Peyer's patch (tissue), 4 donors: ENCODE data around the gene FOXO1. TPM values are rescaled to one million over a fixed set of nuclear protein-coding genes. Genes with fewer than 3 reads are reported as not detected.

ENCODE experiments used
- DNase-seq, 3 donors: peaks; one replicate each; pipeline ENCODE4 v3.0.0-alpha.2; 2017 to 2019
- H3K27ac ChIP-seq, 4 donors: fragments of 200-600 bp; sonication (generic); one replicate each; pipeline ENCODE4 v1.5.1; 2016 to 2019
- H3K27me3 ChIP-seq, 2 donors: fragments of 200-600 bp; sonication (generic); one replicate each; pipeline ENCODE4 v1.5.1; 2019
- H3K36me3 ChIP-seq, 3 donors: fragments of 200-600 bp; sonication (generic); one replicate each; pipeline ENCODE4 v1.5.1; 2016 to 2019
- H3K4me1 ChIP-seq, 4 donors: fragments of 200-600 bp; sonication (generic); one replicate each; pipeline ENCODE4 v1.5.1; 2016 to 2019
- H3K4me3 ChIP-seq, 4 donors: fragments of 200-600 bp; sonication (generic); 1 replicate in 3 of 4; 2 replicates in 1 of 4; pipeline ENCODE4 v1.5.1; 2016 to 2019; ENCODE audit warnings: mild to moderate bottlenecking in 1 of 4
- H3K9me3 ChIP-seq, 4 donors: fragments of 200-600 bp; sonication (generic); one replicate each; pipeline ENCODE4 v1.5.1; 2016 to 2019; ENCODE audit warnings: mild to moderate bottlenecking in 1 of 4
- CTCF ChIP-seq, 6 experiments: fragments of 450-650 bp in 4 of 6; fragments of 200-600 bp in 2 of 6; sonication (generic) in 1 of 6; IDR thresholded peaks; one replicate each; pipeline ENCODE4 v1.5.1; 2017 to 2019; ENCODE audit warnings: antibody characterized with exemption in 6 of 6, mild to moderate bottlenecking in 3 of 6, moderate library complexity in 1 of 6
- POLR2A ChIP-seq, 2 donors: fragments of 450-650 bp; IDR thresholded peaks; one replicate each; pipeline ENCODE4 v1.5.1; 2017; ENCODE audit warnings: antibody characterized with exemption in 2 of 2, mild to moderate bottlenecking in 2 of 2, moderate library complexity in 2 of 2
- total RNA-seq, 4 donors: library from RNA; depleted of rRNA; stranded (reverse); fragments of >200 nt; gene quantifications; one replicate each; pipeline ENCODE4 v1.1.0, GENCODE V29; 2016

Gene FOXO1
- total RNA-seq, 4 donors from 2014 or later, result 22.2 to 32.2 (median 26.8) TPM

- H3K9me3 ChIP-seq, result no peaks in the 10 kb centered on the region
- DNase-seq, result no peak
- no peaks in the 10 kb centered on the region for H3K27me3 ChIP-seq
- no peak overlapping the region for H3K27ac ChIP-seq
- H3K36me3 ChIP-seq, result peaks cover 0 to 15% (median 0%) of the 10 kb centered on the region in 3 donors
- H3K4me1 ChIP-seq, result peaks cover 0 to 16% (median 13%) of the 10 kb centered on the region in 4 donors
- TF ChIP-seq CTCF (IDR thresholded peaks at IDR 0.05) (no peak), POLR2A (IDR thresholded peaks at IDR 0.05) (no peak)
- H3K4me3 ChIP-seq, result no peak overlapping the region
Measured at GRCh38 chr13:40559915-40560314, 106.5 kb downstream of the FOXO1 start.

- Histone ChIP-seq H3K9me3 (no peaks in the 10 kb centered on the region), H3K4me1 (peaks cover 0 to 9% (median 7%) of the 10 kb centered on the region in 4 donors), H3K36me3 (peaks cover 0 to 15% (median 0%) of the 10 kb centered on the region in 3 donors), H3K27ac (no peak overlapping the region), H3K4me3 (no peak overlapping the region), H3K27me3 (no peaks in the 10 kb centered on the region)
- DNase-seq, result no peak
- no peak for TF ChIP-seq CTCF (IDR thresholded peaks at IDR 0.05)
- TF ChIP-seq POLR2A (IDR thresholded peaks at IDR 0.05), result no peak
Measured at GRCh38 chr13:40558656-40559055, 107.8 kb downstream of the FOXO1 start.

- Histone ChIP-seq H3K27me3 (no peaks in the 10 kb centered on the region), H3K9me3 (no peaks in the 10 kb centered on the region), H3K36me3 (peaks cover 0 to 15% (median 0%) of the 10 kb centered on the region in 3 donors), H3K4me3 (no peak overlapping the region), H3K4me1 (no peaks in the 10 kb centered on the region), H3K27ac (no peak overlapping the region)
- no peak for DNase-seq
- no peak for TF ChIP-seq POLR2A (IDR thresholded peaks at IDR 0.05)
- TF ChIP-seq CTCF (IDR thresholded peaks at IDR 0.05), result no peak
Measured at GRCh38 chr13:40556453-40556852, 110.0 kb downstream of the FOXO1 start.

- no peak for DNase-seq
- Histone ChIP-seq H3K36me3 (no peaks in the 10 kb centered on the region), H3K9me3 (no peaks in the 10 kb centered on the region), H3K27me3 (no peaks in the 10 kb centered on the region), H3K27ac (no peak overlapping the region), H3K4me1 (no peaks in the 10 kb centered on the region), H3K4me3 (no peak overlapping the region)
- no peak for TF ChIP-seq POLR2A (IDR thresholded peaks at IDR 0.05)
- no peak for TF ChIP-seq CTCF (IDR thresholded peaks at IDR 0.05)
Measured at GRCh38 chr13:40553356-40553755, 113.1 kb downstream of the FOXO1 start.

- Histone ChIP-seq H3K4me1 (no peaks in the 10 kb centered on the region), H3K9me3 (no peaks in the 10 kb centered on the region), H3K27me3 (no peaks in the 10 kb centered on the region), H3K4me3 (no peak overlapping the region), H3K27ac (no peak overlapping the region), H3K36me3 (no peaks in the 10 kb centered on the region)
- DNase-seq, result no peak
- TF ChIP-seq POLR2A (IDR thresholded peaks at IDR 0.05), result no peak
- TF ChIP-seq CTCF (IDR thresholded peaks at IDR 0.05), result no peak
Measured at GRCh38 chr13:40552895-40553294, 113.5 kb downstream of the FOXO1 start.

- no peak for DNase-seq
- no peaks in the 10 kb centered on the region for H3K4me1 ChIP-seq
- H3K27ac ChIP-seq, result no peak overlapping the region
- H3K9me3 ChIP-seq, result no peaks in the 10 kb centered on the region
- H3K27me3 ChIP-seq, result no peaks in the 10 kb centered on the region
- TF ChIP-seq POLR2A (IDR thresholded peaks at IDR 0.05) (no peak), CTCF (IDR thresholded peaks at IDR 0.05) (no peak)
- H3K36me3 ChIP-seq, result no peaks in the 10 kb centered on the region
- H3K4me3 ChIP-seq, result no peak overlapping the region
Measured at GRCh38 chr13:40550130-40550529, 116.3 kb downstream of the FOXO1 start.
